ENCODE results near the gene C2CD5.

GRCh38 chr12:22539055-22539454 is 5.3 kb downstream of the C2CD5 start:
- TF ChIP-seq CTCF (conservative IDR thresholded peaks at IDR 0.05; ENCODE audit: low read depth, low read length) (no peak), EZH2 (IDR thresholded peaks at IDR 0.05; ENCODE audit: borderline replicate concordance, low read depth, low read length, poor library complexity, severe bottlenecking) (no peak)
